ENCODE data around the gene MAP1LC3B2. TPM values are rescaled to one million over a fixed set of nuclear protein-coding genes. Genes with fewer than 3 reads are reported as not detected.

The MAP1LC3B2 gene
- total and polyA plus RNA-seq, 10 of the 15 experiments (the other 5 are each of a cell fraction or from before 2014, with no cell fraction given) = 0.23 to 2.7 (median 0.72) TPM; not detected in 3

DNA sequence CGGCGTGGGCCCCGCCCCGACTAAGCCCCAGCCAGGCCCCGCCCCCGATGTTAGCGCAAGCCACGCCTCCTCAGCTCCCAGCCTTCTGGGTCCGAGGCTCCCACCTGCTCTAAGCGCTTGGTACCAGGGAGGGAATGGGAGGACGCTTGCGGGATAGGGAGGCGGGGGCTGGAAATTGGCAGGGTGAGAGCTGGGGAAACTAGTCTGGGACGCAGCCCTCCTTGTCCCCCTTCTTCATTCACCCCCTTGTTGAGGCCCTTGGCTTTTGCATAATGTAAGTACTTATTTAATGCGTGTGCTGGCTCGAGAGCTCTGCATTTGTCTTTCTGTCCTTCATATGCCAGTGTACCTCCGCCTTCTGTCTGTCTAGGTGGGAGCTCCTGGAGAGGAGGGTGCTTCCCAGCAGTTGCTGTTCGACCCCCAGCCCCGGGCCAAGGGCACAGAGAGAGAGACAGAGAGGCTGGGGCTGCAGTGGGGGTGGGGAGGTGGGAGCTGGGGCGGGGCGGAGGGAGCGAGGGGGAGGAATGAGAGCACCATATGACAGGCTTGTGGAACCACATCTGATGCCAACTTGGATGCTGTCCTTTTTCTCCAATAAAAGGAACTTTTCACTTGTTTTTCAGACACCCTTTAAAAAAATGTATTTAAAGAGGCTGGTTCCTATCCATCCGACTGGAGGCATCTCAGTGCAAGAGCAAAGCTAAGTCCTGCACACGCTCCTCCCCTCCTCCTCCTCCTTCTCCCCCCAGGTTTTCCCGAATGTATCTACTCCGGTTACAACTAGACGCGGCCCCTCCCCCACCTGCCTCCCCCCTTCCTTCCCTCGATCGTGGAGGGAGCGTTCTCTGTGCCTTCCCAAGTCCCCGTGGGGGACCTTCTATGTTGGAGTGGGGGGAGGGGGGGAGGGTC is 25.6 kb upstream of the MAP1LC3B2 start (continued):
- TF ChIP-seq YY1 (IDR thresholded peaks at IDR 0.05; ENCODE audit: low read depth, low read length) = no peak
- peak; percentile 42; the same call in 1 of the 3 replicates for TF ChIP-seq POU2F2 (IDR thresholded peaks at IDR 0.05; ENCODE audit: borderline replicate concordance, low read depth, low read length)
- TF ChIP-seq ZNF217 (IDR thresholded peaks at IDR 0.05) = no peak
- peak in 1 of 2 experiments; percentile 13; a peak in 1 of 3 replicates for TF ChIP-seq EGR1 (IDR thresholded peaks at IDR 0.05; ENCODE audit: borderline replicate concordance in 1 of 2, low read depth in 2 of 2, low read length in 2 of 2)
- no peak for TF ChIP-seq CEBPB (IDR thresholded peaks at IDR 0.05; ENCODE audit: borderline replicate concordance in 1 of 2, low read depth in 2 of 2, low read length in 2 of 2)
- TF ChIP-seq IKZF2 (IDR thresholded peaks at IDR 0.05) = 0 out of 4 replicates have a peak, but pooled peaks of 1 of the 2 experiments have one; percentile 25

DNA sequence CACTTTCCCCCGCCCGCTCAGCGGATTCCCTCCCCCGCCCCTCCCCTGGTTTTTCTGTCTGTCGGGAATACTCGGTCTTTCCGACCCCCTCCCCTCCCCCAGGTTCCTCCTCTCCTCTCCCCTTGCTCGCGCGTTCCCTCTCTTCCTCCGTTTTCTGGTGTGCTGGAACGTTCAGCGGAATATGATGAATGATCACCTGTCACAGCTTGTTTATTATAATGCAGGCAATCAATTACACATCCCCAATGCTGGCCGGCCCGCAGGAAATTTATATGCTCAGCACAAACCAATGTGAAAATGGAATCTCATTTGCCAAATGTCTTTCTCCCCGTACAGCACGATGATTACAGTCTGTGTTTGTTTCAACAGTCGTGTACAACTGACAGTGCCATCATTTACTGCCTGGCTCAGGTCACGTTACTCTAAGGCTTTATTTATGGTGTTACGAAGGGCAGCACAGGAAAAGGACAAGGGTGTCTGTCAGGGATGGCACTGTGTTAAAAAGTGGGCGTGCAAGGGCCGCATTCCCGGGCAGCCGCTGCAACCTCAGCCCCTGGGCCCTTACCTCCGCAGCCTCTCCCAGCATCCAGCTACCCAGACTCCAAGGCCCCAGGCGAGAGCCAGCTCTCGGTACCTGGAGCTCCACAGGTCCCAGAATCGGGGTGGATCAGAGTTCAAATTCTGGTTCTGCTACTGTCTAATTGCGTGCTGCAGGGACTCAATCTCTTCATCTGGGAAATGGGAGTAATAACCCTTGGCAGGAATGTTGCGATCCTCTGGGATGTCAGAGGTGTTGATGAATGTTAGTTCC is 24.7 kb upstream of the MAP1LC3B2 start:
- Histone ChIP-seq H4K20me1 (ENCODE audit: control insufficient read depth, insufficient read depth) (no peaks in the 10 kb centered on the region), H3K27ac (ENCODE audit: control insufficient read depth, insufficient read depth) (no peak overlapping the region), H3K4me1 (ENCODE audit: control insufficient read depth, insufficient read depth, low read length) (peaks cover 33% of the 10 kb centered on the region), H3K4me2 (ENCODE audit: control insufficient read depth, insufficient read depth) (peak overlapping the region; percentile 52), H3K9me3 (replicated peaks; ENCODE audit: control insufficient read depth, insufficient read depth, low read length) (no peaks in the 10 kb centered on the region; the same call in 2 of the 3 replicates), H2AFZ (ENCODE audit: control insufficient read depth, low read depth, low read length) (no peak overlapping the region), H3K36me3 (ENCODE audit: control insufficient read depth in 2 of 2, insufficient read depth in 2 of 2, low read length in 1 of 2) (no peaks in the 10 kb centered on the region), H3K27me3 (replicated peaks in 1 of 2; ENCODE audit: control insufficient read depth in 2 of 2, insufficient read depth in 2 of 2, low read length in 1 of 2) (no peaks in the 10 kb centered on the region), H3K9ac (ENCODE audit: control insufficient read depth, insufficient read depth, low read length) (no peak overlapping the region), H3K4me3 (peak overlapping the region; percentile 65; the same call in 1 of the 2 replicates), H3K79me2 (ENCODE audit: control insufficient read depth, insufficient read depth, low read length) (no peaks in the 10 kb centered on the region)
- POLR2A ChIA-PET = interaction anchor here (1.6 to 5.9 kb wide), 2 partner anchors 23 to 26 kb away, joined by 5 to 47 read pairs; partner anchors contain the start of gene MAP1LC3B2
- SMC1A ChIA-PET (ENCODE audit: uncharacterized antibody, unreplicated experiment) = interaction anchor here (1.0 to 7.9 kb wide), 3 partner anchors 11 to 26 kb away, joined by 3 to 106 read pairs (median 3); partner anchors contain the start of gene MAP1LC3B2
- ATAC-seq = no peak
- FAIRE-seq = no peak
- in situ Hi-C loops (cut with MboI) (no loop called here), intact Hi-C loops (cut with micrococcal nuclease; ENCODE audit: unreplicated experiment) (no loop called here)
- TSS peak; percentile 67 for BruUV-seq (replicated peaks)
- RAD21 ChIA-PET (ENCODE audit: unreplicated experiment) = interaction anchor here (2.7 kb wide), 1 partner anchor 25 kb away, joined by 25 read pairs; the partner anchor contains the start of gene MAP1LC3B2
- CTCF ChIA-PET = interaction anchor here (1.2 to 2.6 kb wide), 2 partner anchors 25 to 415 kb away, joined by 3 to 10 read pairs; partner anchors contain the start of gene MAP1LC3B2
- DNase-seq (ENCODE audit: low read depth, low spot score) = no peak
- WGBS (ENCODE audit: insufficient coverage, insufficient replicate concordance, low lambda C conversion rate, missing lambda C conversion rate) = 50% methylated on average over 23 of the region's 30 CpGs
- TF ChIP-seq CBFB (IDR thresholded peaks at IDR 0.05; ENCODE audit: low read depth) (no peak), IKZF1 (conservative IDR thresholded peaks at IDR 0.05) (peak; percentile 43; the same call in 1 of the 2 replicates), IKZF2 (IDR thresholded peaks at IDR 0.05) (peak in 1 of 2 experiments; percentile 12; a peak in 1 of 4 replicates), JUNB (IDR thresholded peaks at IDR 0.05) (no peak), ZNF274 (IDR thresholded peaks at IDR 0.05; ENCODE audit: insufficient read depth, insufficient read length) (no peak), CHD4 (IDR thresholded peaks at IDR 0.05) (no peak), DPF2 (IDR thresholded peaks at IDR 0.05) (0 out of 2 replicates have a peak, but pooled peaks have one; percentile 29), NFXL1 (IDR thresholded peaks at IDR 0.05; ENCODE audit: borderline replicate concordance) (no peak)
- TF ChIP-seq, protein P1, sequence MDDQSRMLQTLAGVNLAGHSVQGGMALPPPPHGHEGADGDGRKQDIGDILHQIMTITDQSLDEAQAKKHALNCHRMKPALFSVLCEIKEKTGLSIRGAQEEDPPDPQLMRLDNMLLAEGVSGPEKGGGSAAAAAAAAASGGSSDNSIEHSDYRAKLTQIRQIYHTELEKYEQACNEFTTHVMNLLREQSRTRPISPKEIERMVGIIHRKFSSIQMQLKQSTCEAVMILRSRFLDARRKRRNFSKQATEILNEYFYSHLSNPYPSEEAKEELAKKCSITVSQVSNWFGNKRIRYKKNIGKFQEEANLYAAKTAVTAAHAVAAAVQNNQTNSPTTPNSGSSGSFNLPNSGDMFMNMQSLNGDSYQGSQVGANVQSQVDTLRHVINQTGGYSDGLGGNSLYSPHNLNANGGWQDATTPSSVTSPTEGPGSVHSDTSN (IDR thresholded peaks at IDR 0.05; ENCODE audit: insufficient replicate concordance, low read depth, low read length) = no peak
- TF ChIP-seq, protein P2, sequence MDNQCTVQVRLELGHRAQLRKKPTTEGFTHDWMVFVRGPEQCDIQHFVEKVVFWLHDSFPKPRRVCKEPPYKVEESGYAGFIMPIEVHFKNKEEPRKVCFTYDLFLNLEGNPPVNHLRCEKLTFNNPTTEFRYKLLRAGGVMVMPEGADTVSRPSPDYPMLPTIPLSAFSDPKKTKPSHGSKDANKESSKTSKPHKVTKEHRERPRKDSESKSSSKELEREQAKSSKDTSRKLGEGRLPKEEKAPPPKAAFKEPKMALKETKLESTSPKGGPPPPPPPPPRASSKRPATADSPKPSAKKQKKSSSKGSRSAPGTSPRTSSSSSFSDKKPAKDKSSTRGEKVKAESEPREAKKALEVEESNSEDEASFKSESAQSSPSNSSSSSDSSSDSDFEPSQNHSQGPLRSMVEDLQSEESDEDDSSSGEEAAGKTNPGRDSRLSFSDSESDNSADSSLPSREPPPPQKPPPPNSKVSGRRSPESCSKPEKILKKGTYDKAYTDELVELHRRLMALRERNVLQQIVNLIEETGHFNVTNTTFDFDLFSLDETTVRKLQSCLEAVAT (IDR thresholded peaks at IDR 0.05) = peak; percentile 22; the same call in 1 of the 2 replicates
- TF ChIP-seq, protein P3, sequence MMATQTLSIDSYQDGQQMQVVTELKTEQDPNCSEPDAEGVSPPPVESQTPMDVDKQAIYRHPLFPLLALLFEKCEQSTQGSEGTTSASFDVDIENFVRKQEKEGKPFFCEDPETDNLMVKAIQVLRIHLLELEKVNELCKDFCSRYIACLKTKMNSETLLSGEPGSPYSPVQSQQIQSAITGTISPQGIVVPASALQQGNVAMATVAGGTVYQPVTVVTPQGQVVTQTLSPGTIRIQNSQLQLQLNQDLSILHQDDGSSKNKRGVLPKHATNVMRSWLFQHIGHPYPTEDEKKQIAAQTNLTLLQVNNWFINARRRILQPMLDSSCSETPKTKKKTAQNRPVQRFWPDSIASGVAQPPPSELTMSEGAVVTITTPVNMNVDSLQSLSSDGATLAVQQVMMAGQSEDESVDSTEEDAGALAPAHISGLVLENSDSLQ (IDR thresholded peaks at IDR 0.05) = peak; percentile 11; the same call in 1 of the 2 replicates
